Measurements from ENCODE around the gene NMUR2. TPM values are rescaled to one million over a fixed set of nuclear protein-coding genes. Genes with fewer than 3 reads are reported as not detected.

Gene NMUR2
- total and polyA plus RNA-seq, 2 experiments from 2014 or later = not detected

DNA sequence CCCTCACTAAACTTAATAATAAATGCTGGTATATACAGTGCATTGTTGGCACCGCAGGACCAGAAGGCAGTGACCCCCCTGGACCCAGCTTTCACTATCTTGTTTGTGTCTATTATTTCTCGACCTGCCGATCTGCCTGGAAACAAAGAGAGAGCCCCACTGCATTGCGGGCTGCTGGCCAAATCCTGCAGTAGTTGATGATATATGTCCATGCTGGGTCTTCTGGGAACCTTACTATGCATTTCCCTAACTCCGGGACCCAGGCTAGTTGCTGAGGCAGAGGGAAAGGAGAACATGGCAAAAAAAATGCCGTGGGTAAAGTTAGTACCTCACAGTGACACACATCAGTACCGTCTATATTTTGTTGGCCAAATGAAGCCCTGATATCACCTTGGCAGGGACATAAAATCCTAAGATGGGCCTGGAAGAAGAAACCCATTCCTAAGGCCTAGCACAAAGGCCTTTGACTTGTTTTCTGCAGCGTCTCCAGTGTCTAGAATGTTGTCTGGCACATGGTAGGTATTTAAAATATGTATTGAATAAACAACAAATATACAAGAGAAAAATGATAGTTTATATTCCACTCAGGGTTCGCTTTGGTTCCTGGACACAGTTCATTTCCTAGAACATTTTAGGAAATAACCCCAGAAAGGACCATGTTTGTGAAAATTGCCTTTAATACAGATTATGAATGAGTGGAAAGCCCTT lies 46.1 kb downstream of the NMUR2 start:
- Histone ChIP-seq H3F3A (replicated peaks; ENCODE audit: low read depth) (no peaks in the 10 kb centered on the region), H3K79me2 (replicated peaks; ENCODE audit: insufficient read depth) (no peaks in the 10 kb centered on the region), H3K36me3 (ENCODE audit: insufficient read depth) (no peaks in the 10 kb centered on the region), H3K27ac (ENCODE audit: low read depth) (no peak overlapping the region), H3K4me1 (ENCODE audit: insufficient read depth) (no peaks in the 10 kb centered on the region), H3K27me3 (ENCODE audit: insufficient read depth) (no peaks in the 10 kb centered on the region), H3K4me3 (no peak overlapping the region), H2AFZ (no peak overlapping the region), H3K9me2 (ENCODE audit: insufficient read depth) (peaks cover 5% of the 10 kb centered on the region; the same call in 1 of the 2 replicates), H4K20me1 (replicated peaks; ENCODE audit: insufficient read depth) (no peaks in the 10 kb centered on the region), H3K4me2 (no peak overlapping the region)
- no peak for ATAC-seq
- Mint-ChIP-seq H3K4me3 (no peak overlapping the region), H3K27me3 (ENCODE audit: insufficient read depth, low read depth, poor library complexity) (peaks cover 2% of the 10 kb centered on the region), H3K36me3 (ENCODE audit: low read depth) (no peaks in the 10 kb centered on the region), H3K4me1 (no peaks in the 10 kb centered on the region), H3K9me3 (no peaks in the 10 kb centered on the region), H3K27ac (no peak overlapping the region)
- no peak for DNase-seq (ENCODE audit: low spot score)
- TF ChIP-seq, protein P1, sequence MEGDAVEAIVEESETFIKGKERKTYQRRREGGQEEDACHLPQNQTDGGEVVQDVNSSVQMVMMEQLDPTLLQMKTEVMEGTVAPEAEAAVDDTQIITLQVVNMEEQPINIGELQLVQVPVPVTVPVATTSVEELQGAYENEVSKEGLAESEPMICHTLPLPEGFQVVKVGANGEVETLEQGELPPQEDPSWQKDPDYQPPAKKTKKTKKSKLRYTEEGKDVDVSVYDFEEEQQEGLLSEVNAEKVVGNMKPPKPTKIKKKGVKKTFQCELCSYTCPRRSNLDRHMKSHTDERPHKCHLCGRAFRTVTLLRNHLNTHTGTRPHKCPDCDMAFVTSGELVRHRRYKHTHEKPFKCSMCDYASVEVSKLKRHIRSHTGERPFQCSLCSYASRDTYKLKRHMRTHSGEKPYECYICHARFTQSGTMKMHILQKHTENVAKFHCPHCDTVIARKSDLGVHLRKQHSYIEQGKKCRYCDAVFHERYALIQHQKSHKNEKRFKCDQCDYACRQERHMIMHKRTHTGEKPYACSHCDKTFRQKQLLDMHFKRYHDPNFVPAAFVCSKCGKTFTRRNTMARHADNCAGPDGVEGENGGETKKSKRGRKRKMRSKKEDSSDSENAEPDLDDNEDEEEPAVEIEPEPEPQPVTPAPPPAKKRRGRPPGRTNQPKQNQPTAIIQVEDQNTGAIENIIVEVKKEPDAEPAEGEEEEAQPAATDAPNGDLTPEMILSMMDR (conservative IDR thresholded peaks at IDR 0.05; ENCODE audit: low read depth in 2 of 2) = no peak
- TF ChIP-seq POLR2AphosphoS5 (IDR thresholded peaks at IDR 0.05; ENCODE audit: low read depth) (no peak), ZNF331 (CRISPR knock-in tag; IDR thresholded peaks at IDR 0.05; ENCODE audit: low read depth) (no peak)
- TF ChIP-seq, protein P2, sequence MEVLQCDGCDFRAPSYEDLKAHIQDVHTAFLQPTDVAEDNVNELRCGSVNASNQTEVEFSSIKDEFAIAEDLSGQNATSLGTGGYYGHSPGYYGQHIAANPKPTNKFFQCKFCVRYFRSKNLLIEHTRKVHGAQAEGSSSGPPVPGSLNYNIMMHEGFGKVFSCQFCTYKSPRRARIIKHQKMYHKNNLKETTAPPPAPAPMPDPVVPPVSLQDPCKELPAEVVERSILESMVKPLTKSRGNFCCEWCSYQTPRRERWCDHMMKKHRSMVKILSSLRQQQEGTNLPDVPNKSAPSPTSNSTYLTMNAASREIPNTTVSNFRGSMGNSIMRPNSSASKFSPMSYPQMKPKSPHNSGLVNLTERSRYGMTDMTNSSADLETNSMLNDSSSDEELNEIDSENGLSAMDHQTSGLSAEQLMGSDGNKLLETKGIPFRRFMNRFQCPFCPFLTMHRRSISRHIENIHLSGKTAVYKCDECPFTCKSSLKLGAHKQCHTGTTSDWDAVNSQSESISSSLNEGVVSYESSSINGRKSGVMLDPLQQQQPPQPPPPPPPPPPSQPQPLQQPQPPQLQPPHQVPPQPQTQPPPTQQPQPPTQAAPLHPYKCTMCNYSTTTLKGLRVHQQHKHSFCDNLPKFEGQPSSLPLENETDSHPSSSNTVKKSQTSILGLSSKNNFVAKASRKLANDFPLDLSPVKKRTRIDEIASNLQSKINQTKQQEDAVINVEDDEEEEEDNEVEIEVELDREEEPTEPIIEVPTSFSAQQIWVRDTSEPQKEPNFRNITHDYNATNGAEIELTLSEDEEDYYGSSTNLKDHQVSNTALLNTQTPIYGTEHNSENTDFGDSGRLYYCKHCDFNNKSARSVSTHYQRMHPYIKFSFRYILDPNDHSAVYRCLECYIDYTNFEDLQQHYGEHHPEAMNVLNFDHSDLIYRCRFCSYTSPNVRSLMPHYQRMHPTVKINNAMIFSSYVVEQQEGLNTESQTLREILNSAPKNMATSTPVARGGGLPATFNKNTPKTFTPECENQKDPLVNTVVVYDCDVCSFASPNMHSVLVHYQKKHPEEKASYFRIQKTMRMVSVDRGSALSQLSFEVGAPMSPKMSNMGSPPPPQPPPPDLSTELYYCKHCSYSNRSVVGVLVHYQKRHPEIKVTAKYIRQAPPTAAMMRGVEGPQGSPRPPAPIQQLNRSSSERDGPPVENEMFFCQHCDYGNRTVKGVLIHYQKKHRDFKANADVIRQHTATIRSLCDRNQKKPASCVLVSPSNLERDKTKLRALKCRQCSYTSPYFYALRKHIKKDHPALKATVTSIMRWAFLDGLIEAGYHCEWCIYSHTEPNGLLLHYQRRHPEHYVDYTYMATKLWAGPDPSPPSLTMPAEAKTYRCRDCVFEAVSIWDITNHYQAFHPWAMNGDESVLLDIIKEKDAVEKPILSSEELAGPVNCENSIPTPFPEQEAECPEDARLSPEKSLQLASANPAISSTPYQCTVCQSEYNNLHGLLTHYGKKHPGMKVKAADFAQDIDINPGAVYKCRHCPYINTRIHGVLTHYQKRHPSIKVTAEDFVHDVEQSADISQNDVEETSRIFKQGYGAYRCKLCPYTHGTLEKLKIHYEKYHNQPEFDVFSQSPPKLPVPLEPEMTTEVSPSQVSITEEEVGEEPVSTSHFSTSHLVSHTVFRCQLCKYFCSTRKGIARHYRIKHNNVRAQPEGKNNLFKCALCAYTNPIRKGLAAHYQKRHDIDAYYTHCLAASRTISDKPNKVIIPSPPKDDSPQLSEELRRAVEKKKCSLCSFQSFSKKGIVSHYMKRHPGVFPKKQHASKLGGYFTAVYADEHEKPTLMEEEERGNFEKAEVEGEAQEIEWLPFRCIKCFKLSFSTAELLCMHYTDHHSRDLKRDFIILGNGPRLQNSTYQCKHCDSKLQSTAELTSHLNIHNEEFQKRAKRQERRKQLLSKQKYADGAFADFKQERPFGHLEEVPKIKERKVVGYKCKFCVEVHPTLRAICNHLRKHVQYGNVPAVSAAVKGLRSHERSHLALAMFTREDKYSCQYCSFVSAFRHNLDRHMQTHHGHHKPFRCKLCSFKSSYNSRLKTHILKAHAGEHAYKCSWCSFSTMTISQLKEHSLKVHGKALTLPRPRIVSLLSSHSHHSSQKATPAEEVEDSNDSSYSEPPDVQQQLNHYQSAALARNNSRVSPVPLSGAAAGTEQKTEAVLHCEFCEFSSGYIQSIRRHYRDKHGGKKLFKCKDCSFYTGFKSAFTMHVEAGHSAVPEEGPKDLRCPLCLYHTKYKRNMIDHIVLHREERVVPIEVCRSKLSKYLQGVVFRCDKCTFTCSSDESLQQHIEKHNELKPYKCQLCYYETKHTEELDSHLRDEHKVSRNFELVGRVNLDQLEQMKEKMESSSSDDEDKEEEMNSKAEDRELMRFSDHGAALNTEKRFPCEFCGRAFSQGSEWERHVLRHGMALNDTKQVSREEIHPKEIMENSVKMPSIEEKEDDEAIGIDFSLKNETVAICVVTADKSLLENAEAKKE (CRISPR knock-in tag; IDR thresholded peaks at IDR 0.05) = no peak

All from GM23338 (cell line).